ENCODE measurements around the gene CCL24.
"Not testable (repeated sequence)": the region's sequence is repeated elsewhere in the genome, so short reads cannot be mapped to it uniquely, and the experiment has no call there.

CCL24 gene

DNA sequence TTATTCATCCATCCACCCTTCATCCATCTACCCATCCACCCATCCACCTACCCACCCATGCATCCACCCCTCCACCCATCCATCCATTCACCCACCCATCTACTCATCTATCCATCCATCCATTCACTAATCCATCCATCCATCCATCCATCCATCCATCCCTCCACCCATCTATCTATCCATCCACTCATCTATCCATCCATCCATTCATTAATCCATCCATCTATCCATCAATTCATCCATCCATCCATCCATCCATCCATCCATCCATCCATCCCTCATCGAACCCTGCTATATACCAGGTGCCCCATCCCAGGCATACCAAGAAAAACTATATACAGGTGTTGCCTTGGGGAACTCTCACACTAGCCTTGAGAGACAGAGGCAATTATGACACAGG lies 7.1 kb upstream of the CCL24 start:
- DNase-seq (ENCODE audit: low read depth in 2 of 2, low spot score in 1 of 2) = no peak

GRCh38 chr7:75819711-75820110 lies 6.1 kb upstream of the CCL24 start:
- no peak for DNase-seq (ENCODE audit: low read depth in 2 of 2, low spot score in 1 of 2)

DNA sequence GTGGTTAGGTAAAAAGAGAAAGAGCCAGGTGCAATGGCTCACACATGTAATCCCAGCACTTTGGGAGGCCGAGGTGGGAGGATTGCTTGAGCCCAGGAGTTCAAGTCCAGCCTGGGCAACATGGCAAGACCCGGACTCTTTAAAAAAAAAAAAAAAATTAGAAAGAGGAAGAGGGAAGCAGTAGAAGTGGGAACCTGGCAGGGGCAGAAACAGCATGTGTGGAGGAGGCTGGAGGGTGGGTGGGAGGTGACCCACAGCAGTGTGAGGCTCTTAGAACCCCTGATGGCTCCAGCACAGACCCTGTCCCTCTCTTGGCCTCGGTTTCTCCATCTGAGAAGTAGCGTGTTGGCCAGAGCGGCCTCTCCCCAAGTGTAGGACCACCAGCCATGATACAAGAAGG lies 4.9 kb upstream of the CCL24 start:
- DNase-seq (ENCODE audit: low read depth in 2 of 2, low spot score in 1 of 2) = no peak

- no peak for DNase-seq (ENCODE audit: low read depth in 2 of 2, low spot score in 1 of 2)
Measured at GRCh38 chr7:75817116-75817515, 3.5 kb upstream of the CCL24 start.

DNA sequence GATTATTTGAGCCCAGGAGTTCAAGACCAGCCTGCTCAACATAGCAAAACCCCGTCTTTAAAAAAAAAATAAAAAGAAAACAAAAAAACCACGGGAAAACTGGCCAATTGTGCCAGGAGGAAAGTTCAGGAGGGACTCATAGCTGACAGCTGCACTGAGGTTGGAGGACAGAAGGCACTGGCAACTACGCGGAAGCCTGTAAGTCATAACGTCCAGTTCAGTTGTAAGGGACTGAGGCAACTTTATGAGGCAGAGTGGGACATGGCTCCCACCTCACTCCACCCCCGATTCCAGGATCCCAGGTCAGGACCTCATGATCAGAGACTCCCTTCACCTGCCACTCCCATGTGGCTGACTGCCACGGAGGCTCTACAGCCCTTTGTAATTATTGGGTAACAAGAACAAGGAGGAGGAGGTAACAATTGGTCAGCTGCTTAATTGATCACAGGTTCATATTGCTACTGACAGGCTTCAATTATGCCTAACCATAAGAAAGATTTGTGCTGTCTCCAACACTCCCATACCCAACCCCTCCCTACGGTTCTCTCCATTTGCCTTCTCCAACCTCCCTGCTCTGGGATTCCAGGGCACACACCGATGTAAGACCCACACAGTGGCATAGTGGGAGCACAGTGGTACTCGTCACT lies 1.9 kb upstream of the CCL24 start:
- no peak for DNase-seq (ENCODE audit: low read depth in 2 of 2, low spot score in 1 of 2)

DNA sequence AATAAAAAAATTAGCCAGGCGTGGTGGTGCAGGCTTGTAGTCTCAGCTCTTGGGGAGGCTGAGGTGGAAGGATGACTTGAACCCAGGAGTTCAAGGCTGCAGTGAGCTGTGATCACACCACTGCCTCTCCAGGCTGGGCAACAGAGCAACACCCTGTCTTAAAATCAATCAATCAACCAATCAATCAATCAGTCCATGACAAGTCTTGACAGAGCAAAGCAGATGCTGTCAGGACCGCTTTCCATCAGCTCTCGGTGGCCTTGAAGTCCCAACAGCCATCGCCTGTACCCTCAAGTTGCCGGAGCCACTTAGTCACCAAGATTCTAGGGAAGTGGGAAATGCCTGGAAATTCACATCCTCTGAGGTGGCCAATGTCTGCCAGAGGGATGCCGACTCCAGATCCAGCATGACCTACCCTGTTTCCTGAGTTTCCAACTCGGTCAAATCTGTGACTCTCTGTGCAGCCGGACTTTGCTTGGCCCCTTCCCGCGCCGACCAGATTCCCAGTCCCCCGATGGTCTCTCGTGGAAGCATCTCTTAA lies 871 bp upstream of the CCL24 start:
- no peak for DNase-seq (ENCODE audit: low read depth in 2 of 2, low spot score in 1 of 2)

DNA sequence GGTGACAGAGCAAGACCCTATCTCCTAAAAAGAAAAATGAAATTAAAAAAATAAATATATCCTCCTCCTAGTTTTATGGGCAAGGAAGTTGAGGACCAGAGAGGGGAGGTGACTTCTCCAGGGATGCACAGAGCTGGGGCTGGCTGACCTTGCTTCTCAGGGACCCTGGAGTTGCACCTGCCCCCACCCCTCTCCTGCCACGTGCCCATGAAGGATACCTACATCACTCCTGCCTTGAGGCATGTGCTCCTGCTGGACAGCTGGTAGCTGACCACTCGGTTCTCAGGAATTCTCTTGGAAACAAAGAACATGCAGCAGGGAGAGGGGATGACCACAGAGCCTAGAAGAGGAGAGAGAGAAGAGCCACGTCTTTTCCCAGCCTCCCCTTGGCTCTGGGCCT lies 522 bp downstream of the CCL24 start:
- DNase-seq (ENCODE audit: low read depth in 2 of 2, low spot score in 1 of 2) = no peak

- no peak for DNase-seq (ENCODE audit: low read depth in 2 of 2, low spot score in 1 of 2)
Measured at GRCh38 chr7:75811894-75812678, 1.5 kb downstream of the CCL24 start.

DNA sequence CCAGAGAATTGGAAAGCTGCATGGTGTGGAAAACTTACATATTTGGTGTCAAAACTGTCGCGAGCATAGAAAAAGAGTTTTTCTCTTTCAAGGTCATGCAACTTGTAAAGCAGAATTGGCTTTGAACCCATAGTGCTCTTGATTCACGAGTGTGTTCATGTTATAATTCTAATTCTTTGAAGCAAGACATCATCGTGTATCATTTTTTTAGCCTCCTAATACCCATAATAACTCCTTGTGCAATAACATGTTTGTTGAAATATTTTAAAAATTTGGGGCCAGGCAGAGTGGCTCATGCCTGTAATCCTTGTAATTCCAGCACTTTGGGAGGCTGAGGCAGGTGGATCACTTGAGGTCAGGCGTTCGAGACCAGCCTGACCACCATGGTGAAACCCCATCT lies 4.2 kb downstream of the CCL24 start:
- DNase-seq (ENCODE audit: low read depth in 2 of 2, low spot score in 1 of 2) = no peak

DNA sequence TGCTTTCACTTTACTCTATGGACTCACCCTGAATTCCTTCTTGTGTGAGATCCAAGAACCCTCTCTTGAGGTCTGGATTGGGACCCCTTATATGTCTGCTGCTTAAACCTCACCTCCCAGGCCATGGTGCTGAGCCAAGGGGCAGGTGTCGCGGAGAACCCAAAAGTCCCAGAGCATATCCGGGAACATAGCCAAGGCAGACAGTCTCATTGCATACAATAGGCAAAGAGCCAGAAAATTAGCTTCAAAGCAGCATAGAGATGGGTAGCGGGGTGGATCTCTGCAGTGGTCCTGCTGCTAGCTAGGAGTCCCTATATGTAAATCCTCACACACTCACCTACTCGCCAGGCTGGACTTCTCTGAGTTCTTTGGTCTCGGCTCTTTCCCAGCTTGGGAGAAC lies 5.5 kb downstream of the CCL24 start:
- DNase-seq (ENCODE audit: low read depth in 2 of 2, low spot score in 1 of 2) = no peak

GRCh38 chr7:75807452-75807851 lies 6.2 kb downstream of the CCL24 start:
- DNase-seq (ENCODE audit: low read depth in 2 of 2, low spot score in 1 of 2) = no peak

DNA sequence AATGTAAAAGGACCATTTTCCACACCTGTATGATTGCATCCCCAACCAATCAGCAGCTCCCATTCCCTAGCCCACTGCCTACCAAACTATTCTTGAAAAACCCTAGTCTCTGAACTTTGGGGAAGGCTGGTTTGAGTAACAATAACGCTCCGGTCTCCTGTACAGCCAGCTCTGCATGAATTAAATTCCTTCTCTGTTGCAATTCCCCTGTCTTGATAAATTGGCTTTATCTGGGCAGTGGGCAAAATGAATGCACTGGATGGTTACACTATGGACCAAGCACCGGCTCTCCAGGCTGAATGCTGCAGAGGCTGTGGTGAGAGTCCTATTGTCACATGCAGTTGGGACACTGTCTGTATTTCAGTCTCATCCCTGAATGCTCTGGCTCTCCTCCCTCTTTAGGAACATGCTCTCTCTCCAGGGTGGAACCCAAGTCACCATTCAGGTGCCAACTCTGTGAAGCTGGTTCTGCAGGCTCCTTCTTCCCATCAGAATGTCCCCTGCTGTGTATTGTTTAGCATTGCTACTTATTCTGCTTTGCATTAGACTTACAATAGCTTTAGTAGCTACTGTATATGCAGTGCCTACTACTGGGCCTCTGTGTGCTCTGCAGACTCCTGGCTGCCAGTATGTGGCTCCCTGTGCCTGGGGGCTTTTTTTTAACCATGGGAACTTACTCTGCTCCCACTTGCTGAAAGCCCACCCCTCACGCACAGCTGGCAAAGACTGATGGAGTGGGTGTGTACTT lies 6.9 kb downstream of the CCL24 start:
- no peak for DNase-seq (ENCODE audit: low read depth in 2 of 2, low spot score in 1 of 2)

- no peak for DNase-seq (ENCODE audit: low read depth in 2 of 2, low spot score in 1 of 2)
Measured at GRCh38 chr7:75804705-75805104, 8.9 kb downstream of the CCL24 start.

DNA sequence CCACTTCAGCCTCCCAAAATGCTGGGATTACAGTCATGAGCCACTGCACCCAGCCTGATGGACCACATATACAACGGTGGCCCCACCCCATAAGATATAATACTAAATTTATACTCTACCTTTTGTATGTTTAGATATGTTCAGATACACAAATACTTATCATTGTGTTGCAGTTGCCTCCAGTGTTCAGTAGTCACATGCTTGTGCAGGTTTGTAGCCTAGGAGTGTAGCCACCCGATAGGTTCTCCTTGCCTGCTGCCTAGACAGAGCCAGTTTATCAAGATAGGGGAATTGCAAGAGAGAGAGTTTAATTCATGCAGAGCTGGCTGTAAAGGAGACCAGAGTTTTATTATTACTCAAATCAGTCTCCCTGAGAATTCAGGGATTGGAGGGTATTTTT lies 9.6 kb downstream of the CCL24 start:
- DNase-seq (ENCODE audit: low read depth in 2 of 2, low spot score in 1 of 2) = no peak

- no peak for DNase-seq (ENCODE audit: low read depth in 2 of 2, low spot score in 1 of 2)
Measured at GRCh38 chr7:75802552-75802821, 11.1 kb downstream of the CCL24 start.

DNA sequence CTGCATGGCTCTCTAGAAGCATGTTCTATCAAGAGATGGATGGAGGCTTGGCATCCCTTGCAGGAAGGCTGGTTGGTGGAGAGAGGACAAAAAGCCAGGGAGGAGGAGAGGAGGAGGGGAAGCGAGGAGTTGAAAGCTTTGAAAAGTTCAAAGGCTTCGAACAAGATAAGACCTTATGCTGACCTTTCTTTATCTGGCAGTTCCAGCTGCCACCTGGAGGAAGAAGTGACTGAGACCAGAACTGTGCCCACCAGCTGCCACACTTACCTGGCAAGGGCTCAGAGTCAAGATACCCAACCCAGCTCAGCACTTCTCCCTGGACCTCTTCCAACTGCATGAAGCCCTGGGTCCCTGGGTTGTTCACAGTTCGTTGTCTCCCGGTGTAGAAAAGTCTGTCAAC lies 14.8 kb downstream of the CCL24 start:
- no peak for DNase-seq (ENCODE audit: low read depth in 2 of 2, low spot score in 1 of 2)

- DNase-seq (ENCODE audit: low read depth in 2 of 2, low spot score in 1 of 2) = no peak
Measured at GRCh38 chr7:75796420-75796819, 17.2 kb downstream of the CCL24 start.

DNA sequence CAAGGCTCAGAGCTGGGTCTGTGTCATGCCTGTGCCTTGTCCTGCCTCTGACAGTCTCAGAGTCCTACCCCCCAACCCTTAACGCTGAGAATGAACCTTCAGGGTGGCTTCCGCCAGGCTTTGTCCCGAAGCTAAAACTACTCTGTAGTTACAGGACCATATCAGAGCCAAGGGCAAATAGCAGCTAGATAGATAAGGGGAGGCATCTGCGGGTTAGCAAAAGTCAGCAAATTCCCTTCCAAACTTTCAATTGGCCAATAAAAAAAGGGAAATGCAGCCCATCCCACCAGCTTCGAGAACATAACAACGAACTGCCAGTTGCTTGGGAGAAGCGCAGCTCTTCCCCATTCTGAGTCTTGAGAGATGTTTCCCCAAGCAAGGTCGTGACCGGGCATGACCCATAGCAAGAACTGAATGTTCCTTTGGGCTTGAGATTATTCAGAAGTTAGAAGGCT lies 17.7 kb downstream of the CCL24 start:
- DNase-seq (ENCODE audit: low read depth in 2 of 2, low spot score in 1 of 2) = no peak

- no peak for DNase-seq (ENCODE audit: low read depth in 2 of 2, low spot score in 1 of 2)
Measured at GRCh38 chr7:75793676-75794075, 19.9 kb downstream of the CCL24 start.

- not testable (repeated sequence) for DNase-seq (ENCODE audit: low read depth in 2 of 2, low spot score in 1 of 2)
Measured at GRCh38 chr7:75792567-75792966, 21.0 kb downstream of the CCL24 start.

GRCh38 chr7:75789361-75789924 lies 24.2 kb downstream of the CCL24 start:
- DNase-seq (ENCODE audit: low read depth in 2 of 2, low spot score in 1 of 2) = no peak

All from stimulated activated CD8-positive, alpha-beta memory T cell treated with anti-CD3 and anti-CD28 coated beads, Interleukin-4, amount 100 ng/mL, for 4 hours (primary cell).